Activated T-helper 9 cell treated with anti-CD3 and anti-CD28 coated beads, Interleukin-2, amount 50 U/mL, for 16 hours (primary cell): ENCODE results near the gene SLCO3A1.
A peak's percentile ranks its signal among the peaks of the same experiment; 100 is the strongest.

ENCODE experiments used
- DNase-seq: peaks from one replicate; pipeline ENCODE4 v3.0.0-alpha.2; 2020; ENCODE audit warnings: low read depth

SLCO3A1 gene

DNA sequence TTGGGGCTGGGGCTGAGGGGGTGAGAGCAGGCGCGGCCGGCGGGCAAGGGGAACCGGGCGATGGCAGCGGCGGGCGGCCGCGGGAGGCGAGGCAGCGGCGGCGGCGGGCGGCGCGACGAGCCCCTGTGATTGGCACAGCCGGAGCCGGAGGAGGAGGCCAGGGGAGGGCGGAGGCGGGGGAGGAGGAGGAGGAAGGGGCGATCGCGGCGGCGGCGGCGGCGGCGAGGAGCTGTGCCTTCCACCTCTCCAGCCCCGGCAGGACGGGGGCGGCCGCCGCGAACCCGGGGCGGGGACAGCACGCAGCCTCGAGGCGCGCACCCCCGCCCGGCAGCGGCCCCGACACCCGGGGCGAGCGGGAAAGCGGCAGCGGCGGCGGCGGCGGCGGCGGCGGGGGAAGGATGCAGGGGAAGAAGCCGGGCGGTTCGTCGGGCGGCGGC lies at the start of gene SLCO3A1:
Gene SLCO3A1, plus strand, starts transcription at position 198 of the 437 bp plus-strand sequence.
- DNase-seq = peak; percentile 67

- DNase-seq = no peak
Measured at GRCh38 chr15:91807122-91807521, 46.4 kb upstream of the SLCO3A1 start.

DNA sequence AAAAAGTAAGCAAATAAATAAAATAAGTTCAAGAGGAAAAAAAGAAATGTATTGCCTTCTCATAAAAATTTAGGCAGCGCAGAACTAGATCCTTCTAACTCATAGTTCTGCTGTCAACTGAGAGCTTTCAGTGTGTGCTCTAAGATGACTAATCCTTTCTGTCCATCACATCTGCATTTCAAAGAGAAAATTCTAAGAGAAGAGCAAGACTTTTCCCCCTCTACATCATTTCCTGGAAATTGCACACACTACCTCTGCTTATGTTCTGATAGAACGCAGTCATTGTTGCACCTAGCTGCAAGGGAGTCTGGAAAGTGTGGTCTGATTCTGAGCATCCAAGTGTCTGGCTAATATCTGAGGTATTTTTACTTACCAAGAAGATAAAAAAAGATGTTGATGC lies 39.6 kb upstream of the SLCO3A1 start:
- DNase-seq = no peak

DNA sequence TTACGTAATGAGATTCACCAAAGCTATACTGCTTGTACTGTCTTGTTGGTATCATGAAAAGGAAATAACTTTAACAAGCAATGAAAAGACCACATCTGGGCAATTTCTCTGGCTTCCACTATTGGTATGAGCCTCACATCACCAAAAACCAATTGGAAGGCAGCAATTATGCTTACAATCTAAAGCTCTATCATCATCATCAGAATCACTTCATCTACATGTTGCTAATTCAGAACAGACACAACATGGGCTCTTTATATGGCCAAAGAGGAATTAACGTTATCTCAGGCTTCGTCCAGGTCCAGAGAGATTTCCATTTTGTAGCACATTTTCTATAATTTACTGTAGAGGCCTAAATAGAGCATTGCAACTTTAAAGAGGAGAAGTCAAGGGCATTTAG lies 36.6 kb upstream of the SLCO3A1 start:
- no peak for DNase-seq

DNA sequence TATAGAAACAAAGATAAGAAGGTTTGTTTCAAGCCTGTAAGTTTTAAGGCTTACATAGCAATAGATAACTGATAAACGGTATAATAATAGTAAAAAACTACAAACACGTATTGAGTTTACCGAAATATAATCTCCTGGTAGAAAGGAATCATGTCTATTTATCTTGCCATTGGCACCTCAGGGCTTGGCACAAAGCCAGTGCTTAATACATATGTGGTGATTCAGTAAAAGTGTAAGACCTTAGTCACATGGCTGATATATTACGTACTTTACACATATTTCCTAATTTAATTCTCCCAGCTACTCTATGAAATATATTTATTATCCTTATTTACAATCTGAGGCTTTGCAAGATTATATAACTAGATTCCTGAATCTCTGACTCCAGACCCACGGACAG lies 32.0 kb upstream of the SLCO3A1 start:
- DNase-seq = no peak

GRCh38 chr15:91824256-91824655 lies 29.3 kb upstream of the SLCO3A1 start:
- DNase-seq = no peak

DNA sequence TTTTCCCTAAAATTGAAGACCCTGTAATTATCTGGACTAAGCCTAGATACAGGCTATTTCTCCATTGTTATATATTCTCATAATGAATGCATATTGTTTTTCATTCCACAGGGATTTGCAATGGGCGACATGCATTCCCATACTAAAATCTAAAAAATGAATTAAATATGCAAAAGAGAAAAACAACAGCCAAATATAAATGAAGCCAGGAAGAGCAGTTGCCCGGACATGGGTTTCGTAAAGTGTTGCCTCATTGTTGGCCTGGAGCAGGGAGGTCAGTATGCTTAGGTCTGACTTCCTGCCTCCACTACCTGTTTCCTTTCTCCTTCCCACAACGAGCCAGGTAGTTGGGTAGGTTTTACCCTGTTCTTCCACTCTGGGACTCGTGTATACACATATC lies 27.1 kb upstream of the SLCO3A1 start:
- DNase-seq = no peak

DNA sequence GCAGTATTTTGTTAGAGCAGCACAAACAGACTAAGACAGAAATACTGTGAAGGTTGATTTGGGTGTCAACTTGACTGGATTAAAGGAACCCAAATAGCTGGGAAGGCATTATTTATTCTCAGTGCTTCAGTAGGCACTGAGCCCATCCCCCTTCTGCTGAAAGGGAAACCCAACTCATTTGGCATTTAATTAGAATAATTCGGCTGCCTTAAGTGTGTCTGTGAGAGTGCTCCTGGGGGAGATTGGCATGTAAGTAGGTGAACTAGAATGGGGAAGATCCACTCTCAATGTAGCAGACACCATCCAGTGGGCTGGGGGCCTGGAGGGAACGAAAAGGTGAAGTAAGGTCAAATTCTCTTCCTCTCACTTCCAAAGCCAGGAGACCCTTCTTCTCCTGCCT lies 20.5 kb upstream of the SLCO3A1 start:
- DNase-seq = no peak

DNA sequence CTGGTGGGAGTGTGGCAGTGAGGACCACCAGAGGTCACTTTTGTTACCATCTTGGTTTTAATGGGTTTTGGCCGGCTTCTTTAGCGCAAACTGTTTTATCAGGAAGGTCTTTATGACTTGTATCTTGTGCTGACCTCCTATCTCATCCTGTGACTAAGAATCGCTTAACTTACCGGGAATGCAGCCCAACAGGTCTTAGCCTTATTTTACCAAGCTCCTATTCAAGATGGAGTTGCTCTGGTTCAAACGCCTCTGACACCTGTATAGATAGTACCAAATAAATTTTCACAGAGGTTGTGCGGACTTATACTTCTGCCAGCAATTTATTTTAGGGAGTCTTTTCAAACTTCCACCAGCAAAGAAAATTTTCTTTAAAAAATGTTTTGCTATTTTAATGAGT lies 13.6 kb upstream of the SLCO3A1 start:
- DNase-seq = no peak

- no peak for DNase-seq
Measured at GRCh38 chr15:91841861-91842260, 11.6 kb upstream of the SLCO3A1 start.

DNA sequence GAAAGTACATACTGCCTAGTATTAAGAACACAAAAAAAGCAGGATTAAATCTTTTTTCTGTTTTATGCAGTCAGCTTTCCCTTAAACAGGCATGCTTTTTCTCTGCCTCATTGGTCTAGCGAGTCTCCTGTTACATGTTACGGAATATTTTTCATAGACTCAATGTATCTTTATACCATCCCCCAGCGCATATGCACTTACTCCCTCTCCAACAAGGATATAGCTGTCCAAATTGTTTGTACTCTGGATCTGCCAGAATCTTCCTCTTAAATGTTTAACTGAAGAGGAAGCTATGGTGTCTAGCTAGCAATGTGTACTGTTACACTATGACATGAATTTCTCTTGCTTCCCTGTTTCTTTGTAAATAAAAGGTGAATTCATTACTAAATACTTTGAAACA lies 9.2 kb upstream of the SLCO3A1 start:
- DNase-seq = no peak

- no peak for DNase-seq
Measured at GRCh38 chr15:91844928-91845327, 8.6 kb upstream of the SLCO3A1 start.

DNA sequence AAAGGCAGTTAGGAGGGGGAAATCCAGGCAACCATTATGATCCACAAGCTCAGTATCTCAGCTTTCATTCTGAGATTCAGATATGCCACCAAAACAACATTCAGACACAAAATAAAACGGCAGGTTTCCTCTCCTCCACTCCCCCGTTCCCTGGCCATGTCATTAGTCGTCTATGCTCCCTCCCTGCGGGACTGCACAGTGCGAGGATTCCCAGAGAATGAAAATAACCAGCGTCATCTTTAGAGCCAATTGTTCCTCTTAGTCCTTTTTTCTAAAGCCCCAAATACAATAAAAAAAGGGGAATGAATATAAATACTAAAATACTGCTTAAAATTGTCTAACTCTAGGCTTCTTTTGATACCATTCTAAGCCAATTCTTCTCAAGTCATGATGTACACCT lies 7.8 kb upstream of the SLCO3A1 start:
- no peak for DNase-seq

DNA sequence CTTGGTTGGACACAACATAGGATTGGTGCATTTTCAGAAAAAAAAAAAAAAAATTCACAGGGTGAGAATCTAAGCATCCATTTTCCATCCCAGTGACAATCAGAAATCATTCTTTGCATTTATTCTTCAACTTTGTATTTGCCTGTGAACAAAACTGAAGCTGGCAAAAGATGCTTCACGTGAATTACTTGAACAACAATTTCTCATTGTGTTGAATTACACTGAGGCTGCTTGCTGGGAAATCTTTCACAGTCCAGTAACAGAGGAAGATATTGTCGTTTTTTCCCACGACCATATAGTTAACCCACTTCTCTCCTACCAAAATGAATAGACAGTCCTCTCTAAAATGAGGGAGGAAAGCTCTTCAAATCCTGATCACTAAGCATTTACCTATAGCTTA lies 4.3 kb upstream of the SLCO3A1 start:
- DNase-seq = no peak

GRCh38 chr15:91849749-91850161 lies 3.8 kb upstream of the SLCO3A1 start:
- DNase-seq = no peak

GRCh38 chr15:91852741-91853510 lies 582 bp upstream of the SLCO3A1 start:
- DNase-seq = peak; percentile 68

GRCh38 chr15:91853948-91854638 lies 585 bp downstream of the SLCO3A1 start:
- peak; percentile 34 for DNase-seq

DNA sequence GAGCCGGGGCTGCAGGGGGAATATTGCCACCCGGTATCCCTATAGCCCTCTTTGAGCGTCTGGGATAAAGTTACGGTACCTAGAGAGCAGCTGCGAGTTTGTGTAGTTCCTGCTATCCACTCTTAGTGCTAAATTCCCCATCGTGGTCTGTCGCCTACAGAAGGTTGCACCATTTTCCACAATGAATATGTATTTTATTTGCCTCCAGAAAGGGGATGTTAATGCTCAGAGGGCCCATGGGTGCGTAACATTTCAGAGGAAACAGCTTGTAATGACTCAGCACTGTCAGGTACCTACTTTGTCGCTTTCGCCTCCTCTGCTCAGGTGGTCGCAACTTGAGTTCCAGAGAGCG lies 1.1 kb downstream of the SLCO3A1 start:
- DNase-seq = peak; percentile 19

GRCh38 chr15:91855241-91855640 lies 1.7 kb downstream of the SLCO3A1 start:
- no peak for DNase-seq

DNA sequence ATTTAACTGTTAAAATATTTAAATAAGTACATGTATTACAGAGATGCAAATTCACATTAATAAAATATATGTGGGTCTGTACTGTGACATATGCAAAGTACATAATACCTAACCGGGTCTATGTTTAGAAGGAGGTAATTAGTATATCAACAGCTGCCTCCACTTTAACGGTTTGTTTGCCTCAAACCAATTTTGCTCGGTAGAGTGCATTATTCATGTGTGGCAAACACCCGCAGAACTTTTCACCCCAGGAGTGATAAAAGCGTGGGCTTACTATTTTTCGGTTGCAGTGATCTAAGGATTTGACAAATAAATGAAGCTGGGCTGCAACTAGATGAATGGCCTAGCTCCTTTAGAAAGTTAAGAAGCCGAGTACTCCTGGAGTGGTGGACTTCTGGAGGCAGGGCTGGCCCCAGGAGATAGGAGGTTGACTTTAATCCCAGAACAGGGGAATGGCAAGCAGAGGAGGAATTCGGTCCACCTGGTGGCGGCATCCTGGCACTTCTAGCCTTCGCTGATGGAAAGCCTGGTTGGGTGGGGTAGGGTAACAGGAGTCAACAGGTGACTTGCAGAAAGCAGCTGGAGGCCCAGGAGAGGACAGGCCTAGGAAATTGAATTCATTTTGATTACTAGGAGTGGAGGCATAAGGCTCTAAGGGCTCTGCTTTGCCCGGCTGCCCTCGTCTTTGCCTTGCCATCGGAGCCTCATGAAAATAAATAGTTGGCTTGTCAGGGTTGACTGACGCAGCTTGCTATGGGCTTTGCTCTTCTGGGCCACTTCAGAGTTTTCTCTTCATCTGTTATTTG lies 2.4 kb downstream of the SLCO3A1 start:
- DNase-seq = no peak

DNA sequence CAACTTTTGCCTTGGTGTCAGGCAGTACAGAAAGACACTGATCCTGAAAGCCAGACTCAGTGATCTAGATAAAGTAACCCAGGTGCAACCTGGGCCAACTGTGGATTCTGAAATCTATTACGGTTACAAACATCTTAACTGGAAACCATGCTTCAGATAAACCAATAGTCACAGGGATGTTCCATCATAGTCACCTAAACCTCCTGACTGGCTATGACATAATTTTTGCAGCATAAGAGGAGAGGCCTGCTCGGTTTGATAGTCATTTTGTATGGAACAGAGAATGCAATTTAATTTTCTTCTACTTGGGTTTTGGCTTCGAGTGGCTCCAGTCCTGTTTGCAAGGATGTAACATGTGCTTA lies 3.7 kb downstream of the SLCO3A1 start:
- DNase-seq = no peak

DNA sequence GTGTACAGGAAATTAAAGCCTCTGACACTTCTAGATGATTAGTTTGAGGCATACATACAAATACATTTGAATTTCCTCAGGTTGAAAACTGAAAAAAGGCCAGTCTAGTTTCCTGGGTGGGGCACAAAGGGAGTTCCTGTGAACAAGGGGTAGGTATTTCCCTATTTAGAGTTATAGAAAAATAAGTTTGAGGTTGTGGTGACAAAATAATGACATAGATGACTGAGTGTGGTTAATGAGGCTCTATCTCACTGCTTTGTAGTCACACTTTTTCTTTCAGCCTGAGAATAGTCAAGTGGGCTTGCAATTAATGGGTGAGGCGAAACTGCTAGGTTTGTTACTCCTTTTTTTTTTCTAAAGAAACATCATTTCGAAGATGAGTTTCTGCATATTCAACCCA lies 4.3 kb downstream of the SLCO3A1 start:
- peak; percentile 7 for DNase-seq

DNA sequence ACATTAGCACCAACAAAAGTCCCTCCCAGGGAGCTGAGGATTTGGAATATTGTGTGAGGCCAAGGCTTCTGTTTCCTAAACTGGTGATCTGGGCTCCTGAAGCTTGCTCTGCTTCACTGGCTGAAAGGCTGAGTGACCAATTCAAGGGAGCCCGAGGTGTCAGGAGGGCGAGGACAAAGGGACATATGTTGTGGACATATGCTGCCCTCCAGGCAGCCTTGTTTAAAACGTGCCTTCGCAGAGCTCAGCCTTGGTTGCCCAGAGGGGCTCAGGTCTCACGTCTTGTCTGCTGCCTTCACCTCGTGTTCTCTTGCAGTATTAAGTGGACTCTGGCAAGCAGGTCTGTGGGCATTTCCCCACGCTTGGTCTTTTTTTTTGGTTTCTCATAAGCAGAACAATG lies 7.0 kb downstream of the SLCO3A1 start:
- DNase-seq = no peak
